ENCODE measurements around the gene TRIM47. TPM values are rescaled to one million over a fixed set of nuclear protein-coding genes. Genes with fewer than 3 reads are reported as not detected.

The TRIM47 gene
- total RNA-seq, 1 experiment from 2014 or later: 125 TPM

DNA sequence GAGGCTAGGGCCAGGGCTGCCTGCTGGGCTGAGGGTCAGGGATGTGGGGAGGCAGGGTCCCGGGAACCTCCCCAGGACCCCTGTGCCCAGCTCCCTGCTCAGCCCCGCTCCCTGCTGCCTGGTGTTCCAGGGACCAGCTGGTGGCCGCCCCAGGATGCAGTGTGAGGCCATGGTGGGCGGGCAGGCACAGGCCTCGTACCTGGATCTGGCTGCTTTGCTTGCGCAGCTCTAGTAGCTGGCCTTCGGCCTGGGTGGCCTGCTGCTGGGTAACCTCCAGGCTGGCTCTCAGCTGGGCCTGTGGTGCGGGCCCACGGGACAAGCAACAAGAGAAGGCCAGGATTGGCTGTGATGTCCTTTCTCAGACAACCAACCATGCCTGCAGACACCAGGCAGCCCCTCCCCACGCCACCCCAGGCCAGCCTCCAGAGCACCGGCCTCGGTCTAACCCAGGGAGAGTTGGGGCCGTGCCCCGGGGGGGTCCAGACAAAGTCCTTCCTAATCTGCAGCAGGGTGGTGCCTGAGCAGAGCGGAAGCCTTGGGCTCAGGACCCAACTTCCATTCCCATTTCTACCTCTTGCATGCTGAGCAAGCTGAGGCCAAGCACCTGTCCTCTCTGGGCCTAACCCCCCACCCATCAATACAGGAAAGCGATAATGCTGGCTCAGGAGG is 14.3 kb upstream of the TRIM47 start:
- H3K4me3 ChIP-seq (ENCODE audit: low read depth in 2 of 2, low read length in 2 of 2): no peak overlapping the region
- BruUV-seq (replicated peaks): no TSS peak
- no peak overlapping the region for H3K27ac ChIP-seq (ENCODE audit: low read length)
- no peaks in the 10 kb centered on the region; the same call in 1 of the 2 replicates for H3K36me3 ChIP-seq (ENCODE audit: control insufficient read depth, insufficient read depth, low read length)
- in situ Hi-C loops (cut with HindIII; ENCODE audit: low pct_unique_long_range_greater_than_20kb, low sequenced_read_pairs) (no loop called here), intact Hi-C loops (cut with micrococcal nuclease; ENCODE audit: unreplicated experiment) (no loop called here)
- CTCF ChIA-PET: interaction anchor here (0.7 kb wide), 1 partner anchor 32 kb away, joined by 5 read pairs; no protein-coding TSS in a partner anchor
- DNase-seq (ENCODE audit: low read depth, low spot score): no peak
- no peaks in the 10 kb centered on the region for H3K9me3 ChIP-seq (ENCODE audit: control insufficient read depth, insufficient read depth, low read depth, low read length)
- POLR2A ChIA-PET: no interaction called here
- ATAC-seq: no peak
- H3K4me1 ChIP-seq (ENCODE audit: control insufficient read depth, insufficient read depth, low read length): peaks cover 18% of the 10 kb centered on the region
- H3K27me3 ChIP-seq (ENCODE audit: control insufficient read depth, insufficient read depth, low read length): no peaks in the 10 kb centered on the region
- no peak for TF ChIP-seq POLR2AphosphoS5 (IDR thresholded peaks at IDR 0.05; ENCODE audit: low read depth, low read length)
- TF ChIP-seq SIN3A (IDR thresholded peaks at IDR 0.05; ENCODE audit: borderline replicate concordance, insufficient read depth, low read depth, low read length): no peak
- no peak for TF ChIP-seq TCF7L2 (IDR thresholded peaks at IDR 0.05; ENCODE audit: low read depth, low read length)
- TF ChIP-seq, protein P1, sequence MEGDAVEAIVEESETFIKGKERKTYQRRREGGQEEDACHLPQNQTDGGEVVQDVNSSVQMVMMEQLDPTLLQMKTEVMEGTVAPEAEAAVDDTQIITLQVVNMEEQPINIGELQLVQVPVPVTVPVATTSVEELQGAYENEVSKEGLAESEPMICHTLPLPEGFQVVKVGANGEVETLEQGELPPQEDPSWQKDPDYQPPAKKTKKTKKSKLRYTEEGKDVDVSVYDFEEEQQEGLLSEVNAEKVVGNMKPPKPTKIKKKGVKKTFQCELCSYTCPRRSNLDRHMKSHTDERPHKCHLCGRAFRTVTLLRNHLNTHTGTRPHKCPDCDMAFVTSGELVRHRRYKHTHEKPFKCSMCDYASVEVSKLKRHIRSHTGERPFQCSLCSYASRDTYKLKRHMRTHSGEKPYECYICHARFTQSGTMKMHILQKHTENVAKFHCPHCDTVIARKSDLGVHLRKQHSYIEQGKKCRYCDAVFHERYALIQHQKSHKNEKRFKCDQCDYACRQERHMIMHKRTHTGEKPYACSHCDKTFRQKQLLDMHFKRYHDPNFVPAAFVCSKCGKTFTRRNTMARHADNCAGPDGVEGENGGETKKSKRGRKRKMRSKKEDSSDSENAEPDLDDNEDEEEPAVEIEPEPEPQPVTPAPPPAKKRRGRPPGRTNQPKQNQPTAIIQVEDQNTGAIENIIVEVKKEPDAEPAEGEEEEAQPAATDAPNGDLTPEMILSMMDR (IDR thresholded peaks at IDR 0.05): no peak
- TF ChIP-seq, protein P2, sequence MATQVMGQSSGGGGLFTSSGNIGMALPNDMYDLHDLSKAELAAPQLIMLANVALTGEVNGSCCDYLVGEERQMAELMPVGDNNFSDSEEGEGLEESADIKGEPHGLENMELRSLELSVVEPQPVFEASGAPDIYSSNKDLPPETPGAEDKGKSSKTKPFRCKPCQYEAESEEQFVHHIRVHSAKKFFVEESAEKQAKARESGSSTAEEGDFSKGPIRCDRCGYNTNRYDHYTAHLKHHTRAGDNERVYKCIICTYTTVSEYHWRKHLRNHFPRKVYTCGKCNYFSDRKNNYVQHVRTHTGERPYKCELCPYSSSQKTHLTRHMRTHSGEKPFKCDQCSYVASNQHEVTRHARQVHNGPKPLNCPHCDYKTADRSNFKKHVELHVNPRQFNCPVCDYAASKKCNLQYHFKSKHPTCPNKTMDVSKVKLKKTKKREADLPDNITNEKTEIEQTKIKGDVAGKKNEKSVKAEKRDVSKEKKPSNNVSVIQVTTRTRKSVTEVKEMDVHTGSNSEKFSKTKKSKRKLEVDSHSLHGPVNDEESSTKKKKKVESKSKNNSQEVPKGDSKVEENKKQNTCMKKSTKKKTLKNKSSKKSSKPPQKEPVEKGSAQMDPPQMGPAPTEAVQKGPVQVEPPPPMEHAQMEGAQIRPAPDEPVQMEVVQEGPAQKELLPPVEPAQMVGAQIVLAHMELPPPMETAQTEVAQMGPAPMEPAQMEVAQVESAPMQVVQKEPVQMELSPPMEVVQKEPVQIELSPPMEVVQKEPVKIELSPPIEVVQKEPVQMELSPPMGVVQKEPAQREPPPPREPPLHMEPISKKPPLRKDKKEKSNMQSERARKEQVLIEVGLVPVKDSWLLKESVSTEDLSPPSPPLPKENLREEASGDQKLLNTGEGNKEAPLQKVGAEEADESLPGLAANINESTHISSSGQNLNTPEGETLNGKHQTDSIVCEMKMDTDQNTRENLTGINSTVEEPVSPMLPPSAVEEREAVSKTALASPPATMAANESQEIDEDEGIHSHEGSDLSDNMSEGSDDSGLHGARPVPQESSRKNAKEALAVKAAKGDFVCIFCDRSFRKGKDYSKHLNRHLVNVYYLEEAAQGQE (IDR thresholded peaks at IDR 0.05; ENCODE audit: insufficient read depth in 1 of 2, low read depth in 2 of 2, low read length in 1 of 2): no peak

DNA sequence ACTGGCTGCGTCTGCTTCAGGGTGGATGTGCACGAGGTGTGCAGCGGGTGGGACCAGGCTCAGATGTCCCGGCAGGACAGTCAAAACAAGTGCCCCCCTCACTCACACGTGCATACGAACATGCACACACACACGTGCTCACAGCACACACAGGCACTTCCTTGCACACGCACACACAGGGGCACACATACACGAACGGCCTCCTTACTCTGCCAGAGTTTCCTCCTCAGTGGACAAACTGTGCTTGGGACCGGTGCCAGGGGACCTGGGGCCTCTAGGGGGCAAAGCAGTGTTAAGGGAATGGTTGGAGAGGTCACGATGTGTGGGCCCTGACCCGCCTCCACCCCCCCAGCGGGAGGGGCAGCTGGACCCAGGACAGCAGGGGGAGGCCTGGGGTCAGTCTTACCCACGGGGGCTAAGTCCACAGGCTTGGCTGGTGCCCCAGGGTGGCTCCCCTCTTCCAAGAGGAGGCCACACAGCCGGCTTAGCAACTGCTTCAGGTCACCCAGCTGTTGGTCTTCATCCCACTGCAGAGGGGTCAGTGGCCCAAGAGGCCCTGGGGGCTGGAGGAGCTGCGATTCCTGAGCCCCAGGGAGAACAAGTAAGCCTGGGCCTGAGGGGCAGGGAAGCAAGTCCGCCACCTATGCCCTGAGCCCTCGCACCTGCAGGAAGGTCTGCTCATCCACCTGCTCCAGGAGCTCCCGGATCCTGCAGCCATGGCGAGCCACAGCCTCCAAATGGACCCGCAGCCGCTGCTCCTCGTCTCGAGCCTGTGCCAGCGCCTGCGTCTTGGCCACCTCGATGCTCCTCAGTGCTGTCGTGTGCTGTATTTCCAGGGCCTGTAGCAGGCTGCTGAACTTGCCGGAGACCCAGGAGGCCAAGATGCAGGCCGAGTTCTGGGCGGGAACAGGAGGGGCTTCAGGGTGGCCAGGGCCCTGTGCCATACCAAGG is 13.5 kb upstream of the TRIM47 start:
- in situ Hi-C loops (cut with HindIII; ENCODE audit: low pct_unique_long_range_greater_than_20kb, low sequenced_read_pairs): no loop called here
- H3K9me3 ChIP-seq (ENCODE audit: control insufficient read depth, insufficient read depth, low read depth, low read length): no peaks in the 10 kb centered on the region
- CTCF ChIA-PET: interaction anchor here (0.7 kb wide), 1 partner anchor 31 kb away, joined by 5 read pairs; no protein-coding TSS in a partner anchor
- H3K4me3 ChIP-seq (ENCODE audit: low read depth in 2 of 2, low read length in 2 of 2): no peak overlapping the region
- no peaks in the 10 kb centered on the region for H3K27me3 ChIP-seq (ENCODE audit: control insufficient read depth, insufficient read depth, low read length)
- intact Hi-C loops (cut with micrococcal nuclease; ENCODE audit: unreplicated experiment): no loop called here
- ATAC-seq: no peak
- POLR2A ChIA-PET: no interaction called here
- H3K27ac ChIP-seq (ENCODE audit: low read length): no peak overlapping the region
- peaks cover 11% of the 10 kb centered on the region for H3K4me1 ChIP-seq (ENCODE audit: control insufficient read depth, insufficient read depth, low read length)
- BruUV-seq (replicated peaks): no TSS peak
- TF ChIP-seq TCF7L2 (IDR thresholded peaks at IDR 0.05; ENCODE audit: low read depth, low read length) (no peak), SIN3A (IDR thresholded peaks at IDR 0.05; ENCODE audit: borderline replicate concordance, insufficient read depth, low read depth, low read length) (no peak), POLR2AphosphoS5 (IDR thresholded peaks at IDR 0.05; ENCODE audit: low read depth, low read length) (0 out of 2 replicates have a peak, but pooled peaks have one; percentile 22)
- TF ChIP-seq, protein P1 (IDR thresholded peaks at IDR 0.05): no peak
- H3K36me3 ChIP-seq (ENCODE audit: control insufficient read depth, insufficient read depth, low read length): no peaks in the 10 kb centered on the region
- DNase-seq (ENCODE audit: low read depth, low spot score): no peak
